Putamen (tissue), 1 donor: Measurements from ENCODE around the gene RAB3B.
"Not testable (repeated sequence)": the region's sequence is repeated elsewhere in the genome, so short reads cannot be mapped to it uniquely, and the experiment has no call there.

ENCODE experiments used
- DNase-seq: peaks from one replicate; pipeline ENCODE4 v3.0.0-alpha.2; 2016; ENCODE audit warnings: low spot score

RAB3B gene

GRCh38 chr1:51990478-51990965 lies at the start of gene RAB3B:
Gene RAB3B, minus strand, starts transcription at chr1:51990700. Its CDS starts 13,583 bp downstream, at chr1:51977117.
- DNase-seq = no peak

- DNase-seq = no peak
Measured at GRCh38 chr1:52037909-52038308, 47.4 kb upstream of the RAB3B start.

GRCh38 chr1:52037402-52037814 lies 46.9 kb upstream of the RAB3B start:
- no peak for DNase-seq

- DNase-seq = no peak
Measured at GRCh38 chr1:52034050-52034384, 43.5 kb upstream of the RAB3B start.

GRCh38 chr1:52033190-52034049 lies 42.9 kb upstream of the RAB3B start, which contains the start of gene KTI12:
Gene KTI12, minus strand, starts transcription at chr1:52033810. Its CDS starts 49 bp downstream, at chr1:52033761.
- peak; percentile 90 for DNase-seq

GRCh38 chr1:52032785-52033131 lies 42.3 kb upstream of the RAB3B start:
- DNase-seq = no peak

- no peak for DNase-seq
Measured at GRCh38 chr1:52032124-52032784, 41.8 kb upstream of the RAB3B start.

- not testable (repeated sequence) for DNase-seq
Measured at GRCh38 chr1:52028839-52029238, 38.3 kb upstream of the RAB3B start.

GRCh38 chr1:52028328-52028727 lies 37.8 kb upstream of the RAB3B start:
- DNase-seq = no peak

GRCh38 chr1:52026278-52026677 lies 35.8 kb upstream of the RAB3B start:
- DNase-seq = no peak

- DNase-seq = no peak
Measured at GRCh38 chr1:52022133-52022532, 31.6 kb upstream of the RAB3B start.

GRCh38 chr1:52008071-52008809 lies 17.7 kb upstream of the RAB3B start:
- no peak for DNase-seq

- no peak for DNase-seq
Measured at GRCh38 chr1:52007215-52008002, 16.9 kb upstream of the RAB3B start.

- not testable (repeated sequence) for DNase-seq
Measured at GRCh38 chr1:52006081-52006553, 15.6 kb upstream of the RAB3B start.

- not testable (repeated sequence) for DNase-seq
Measured at GRCh38 chr1:52005548-52005947, 15.0 kb upstream of the RAB3B start.

GRCh38 chr1:52003877-52004276 lies 13.4 kb upstream of the RAB3B start:
- DNase-seq = no peak

- peak; percentile 53 for DNase-seq
Measured at GRCh38 chr1:52002038-52002917, 11.8 kb upstream of the RAB3B start.

GRCh38 chr1:51998701-51999100 lies 8.2 kb upstream of the RAB3B start:
- DNase-seq = no peak

GRCh38 chr1:51997974-51998382 lies 7.5 kb upstream of the RAB3B start:
- DNase-seq = no peak
